NCI-H1694 (cell line): ENCODE measurements around the gene S100A9.

Source experiments
- DNase-seq: peaks from one replicate; lab custom pipeline; 2025; lab: John Stamatoyannopoulos, UW

The S100A9 gene

DNA sequence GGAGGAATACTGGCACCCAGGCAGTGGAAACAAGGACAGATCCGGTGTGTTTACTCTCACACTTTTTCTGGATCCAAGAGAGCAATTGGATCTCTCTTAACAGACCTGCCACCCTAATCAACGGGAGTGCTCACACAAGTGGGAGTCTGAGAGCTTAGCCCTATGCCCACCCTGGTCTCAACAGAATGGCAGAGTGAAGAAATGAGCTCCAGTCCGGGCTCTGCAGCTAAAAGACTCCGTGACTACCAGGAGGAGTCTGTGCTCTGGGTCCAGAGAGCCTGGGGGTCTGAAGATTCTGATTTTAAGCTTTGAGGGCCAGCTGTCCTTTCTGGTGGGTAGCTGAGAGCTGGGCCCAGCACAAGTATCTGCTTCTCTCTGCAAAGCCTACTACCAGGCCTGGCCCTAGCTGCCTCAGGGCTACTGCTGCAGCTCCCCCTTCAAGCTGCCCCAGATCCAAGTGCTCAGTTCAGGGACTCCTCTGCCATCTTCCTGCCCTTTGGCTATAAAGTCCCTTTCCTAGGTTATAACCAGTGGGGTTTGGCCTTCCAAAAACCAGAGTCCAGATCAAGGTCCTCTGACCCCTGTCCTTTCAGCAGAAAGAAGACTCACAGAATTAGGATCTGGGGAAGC is 3.9 kb downstream of the S100A9 start:
- no peak for DNase-seq

DNA sequence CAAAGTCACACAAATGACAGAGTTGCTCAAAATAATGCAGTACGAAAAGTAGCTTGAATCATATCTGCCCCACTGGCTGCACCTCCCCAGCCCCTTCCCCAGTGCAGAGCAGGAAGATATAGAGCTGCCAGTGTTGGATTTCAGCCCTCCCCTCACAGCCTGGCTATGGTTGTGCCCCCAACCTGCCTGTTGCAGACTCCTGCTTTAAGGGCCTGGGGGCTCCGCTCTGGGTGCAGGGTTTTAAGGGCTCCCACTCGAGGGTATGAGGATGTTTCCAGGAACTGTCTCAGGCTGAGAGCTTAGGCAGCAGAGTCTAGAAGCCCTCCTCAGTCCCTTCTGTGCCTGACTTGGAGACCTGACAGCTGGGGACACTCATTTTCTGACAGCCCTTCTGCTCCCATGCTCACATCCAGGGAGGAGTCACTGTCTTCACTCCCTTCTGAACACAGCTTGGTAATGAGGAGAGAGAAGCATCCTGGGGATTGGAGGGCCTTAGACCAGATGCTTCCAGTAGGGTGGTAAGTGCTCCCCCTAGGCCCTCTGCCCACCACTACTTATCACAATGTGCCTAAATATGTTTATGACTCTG is 4.6 kb downstream of the S100A9 start:
- DNase-seq: peak; percentile 83

DNA sequence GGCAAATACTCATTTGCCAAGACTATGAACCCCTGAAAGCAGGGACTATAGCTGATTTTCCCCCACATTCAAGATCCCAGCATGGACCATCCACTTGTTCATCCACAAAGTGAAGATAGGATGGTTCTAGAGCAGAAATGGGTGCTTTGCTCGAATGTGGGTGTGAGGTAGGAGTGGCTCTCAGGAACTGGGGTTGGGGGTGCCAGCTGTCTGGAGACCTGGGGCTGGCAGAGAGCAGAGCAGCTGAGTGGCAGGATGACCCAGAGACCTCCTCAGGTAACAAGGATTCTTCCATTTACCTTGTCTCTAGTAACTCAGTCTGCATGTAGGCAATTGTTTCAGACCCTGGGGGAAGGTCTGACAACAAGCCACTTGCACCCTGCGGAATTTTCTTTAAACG is 6.0 kb downstream of the S100A9 start:
- no peak for DNase-seq

DNA sequence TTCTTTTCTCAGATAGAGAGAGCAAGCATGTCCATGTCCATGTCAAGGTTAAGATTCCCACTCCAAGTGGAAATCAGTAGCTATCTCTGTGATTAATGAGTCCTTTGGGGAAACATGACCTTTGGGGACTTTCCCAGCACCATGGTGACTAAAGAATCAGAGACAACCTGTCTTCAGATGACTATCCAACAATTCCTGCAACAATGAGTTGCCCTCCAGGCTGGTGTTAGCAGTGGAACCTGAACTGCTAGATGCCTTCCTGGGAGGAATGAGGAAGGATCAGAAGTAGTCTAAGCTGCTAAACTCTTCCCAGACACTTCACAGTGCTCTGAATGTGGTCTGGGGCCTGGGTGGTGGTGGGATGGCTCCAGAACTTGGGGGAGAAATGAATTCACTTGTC is 6.5 kb downstream of the S100A9 start:
- no peak for DNase-seq

DNA sequence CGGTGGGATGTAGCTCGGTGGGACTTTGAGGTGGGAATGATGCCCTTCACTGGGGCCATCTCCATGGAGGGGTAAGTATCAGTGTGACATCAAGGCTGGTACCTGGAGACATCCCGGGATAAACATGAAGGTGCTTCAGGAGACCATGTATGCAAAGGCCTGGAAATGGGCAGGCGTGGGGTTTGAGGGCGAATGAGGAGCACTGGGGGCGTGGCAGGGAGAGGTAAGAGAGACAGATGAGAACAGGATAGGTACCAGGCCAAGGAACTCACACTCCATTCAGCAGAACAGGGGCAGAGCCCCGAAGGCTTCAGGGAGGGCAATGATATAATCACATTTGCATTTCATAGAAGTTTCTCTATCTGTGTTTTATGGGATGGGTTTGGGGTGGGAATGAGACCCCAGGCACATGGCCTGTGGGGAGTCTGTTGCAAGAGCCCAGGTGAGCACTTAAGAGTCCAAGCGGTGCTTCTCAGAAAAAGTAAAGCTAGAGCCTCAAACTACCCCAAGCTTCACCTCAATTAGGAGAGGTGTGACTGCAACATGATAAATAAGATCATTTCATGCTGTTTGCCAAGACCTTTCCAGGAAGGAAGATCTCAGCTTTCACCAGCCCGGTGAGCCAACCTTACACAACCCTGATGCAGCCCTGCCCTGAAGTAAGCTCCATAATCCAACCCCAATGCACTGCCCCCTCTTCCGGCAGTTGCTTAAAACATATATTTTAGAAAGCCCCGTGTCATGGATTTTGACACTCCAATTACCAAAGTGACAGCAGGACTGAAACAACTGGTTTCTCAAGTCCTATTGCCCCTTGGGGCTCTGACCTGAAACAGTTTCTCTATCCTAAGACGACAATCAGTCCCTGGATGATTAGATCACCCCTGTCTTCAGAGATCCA is 7.4 kb downstream of the S100A9 start:
- DNase-seq: no peak

DNA sequence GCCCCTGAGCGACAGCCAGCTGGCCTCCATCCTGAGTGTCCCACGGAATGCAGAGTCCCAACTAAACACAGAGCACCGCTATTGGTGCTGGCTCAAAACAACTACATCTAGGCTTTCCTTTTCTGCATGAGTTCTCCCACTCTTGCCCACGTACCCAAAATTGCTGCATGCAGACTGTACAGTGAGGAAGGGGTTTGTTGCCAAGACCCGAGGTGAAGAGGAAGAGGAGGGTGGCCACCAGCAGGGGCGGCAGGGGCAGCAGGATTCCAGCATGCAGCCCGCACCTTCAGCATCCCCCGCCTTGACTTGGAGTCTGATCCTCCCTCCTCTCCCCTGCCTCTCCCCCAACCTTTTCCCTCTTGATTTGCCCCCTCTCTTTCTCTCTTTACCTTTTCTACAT is 8.0 kb downstream of the S100A9 start:
- no peak for DNase-seq

DNA sequence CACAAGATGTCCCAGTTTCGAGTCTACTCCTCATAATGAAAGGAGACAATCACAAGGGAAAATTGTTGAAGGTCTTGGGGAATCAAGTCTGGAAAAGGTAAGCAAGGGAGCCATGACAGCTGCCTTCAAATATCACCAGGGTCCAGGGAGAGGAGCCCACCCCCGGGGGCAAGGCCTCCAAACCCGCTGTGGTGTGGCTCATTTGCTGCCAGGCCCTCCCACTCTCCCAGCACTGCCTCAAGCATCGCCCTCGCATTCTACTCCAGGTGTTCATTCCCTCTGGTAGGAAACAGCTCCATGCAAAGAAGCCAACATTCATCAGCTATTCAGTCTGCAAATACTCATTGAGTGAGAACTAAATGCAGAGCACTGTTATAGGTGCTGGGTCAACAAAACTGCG is 8.6 kb downstream of the S100A9 start:
- DNase-seq: no peak

DNA sequence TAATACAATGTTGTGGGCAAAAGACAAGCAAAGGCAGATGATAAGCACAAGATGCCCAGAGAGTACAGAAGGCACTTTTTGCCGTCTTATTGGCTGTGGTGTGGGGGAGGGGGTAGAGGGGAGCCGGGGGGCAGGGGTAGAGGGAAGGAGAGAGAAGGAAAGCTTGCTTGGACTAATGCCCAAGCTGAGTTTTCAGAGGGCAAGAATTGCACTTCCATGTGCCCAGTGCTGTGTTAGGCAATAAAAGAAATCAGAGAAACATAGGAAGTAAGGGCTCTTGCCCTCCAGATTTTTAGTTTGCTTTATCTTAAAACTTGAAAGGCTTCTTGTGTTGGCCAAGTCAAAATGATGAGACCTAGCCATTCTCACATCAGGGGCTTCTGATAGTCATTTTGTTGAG is 9.4 kb downstream of the S100A9 start:
- no peak for DNase-seq

DNA sequence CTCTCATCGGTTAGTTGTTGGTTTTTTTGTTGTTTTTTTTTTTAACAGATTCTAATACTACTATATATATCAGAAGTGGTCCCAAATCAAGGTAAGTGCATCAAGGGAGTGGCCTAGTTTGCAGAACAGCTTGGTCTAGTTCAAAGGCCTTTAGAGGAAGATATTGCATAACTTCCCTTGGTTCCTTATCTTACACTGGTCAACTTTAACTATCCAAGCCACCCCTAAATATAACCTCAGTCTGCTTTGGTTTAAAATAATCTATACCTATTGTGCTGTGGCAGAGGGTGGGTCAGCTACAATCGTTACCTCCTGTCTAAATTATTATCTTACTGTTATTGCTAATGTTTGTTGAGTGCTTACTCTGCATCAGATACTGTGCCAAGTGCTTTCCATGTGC is 10.8 kb downstream of the S100A9 start:
- DNase-seq: no peak

DNA sequence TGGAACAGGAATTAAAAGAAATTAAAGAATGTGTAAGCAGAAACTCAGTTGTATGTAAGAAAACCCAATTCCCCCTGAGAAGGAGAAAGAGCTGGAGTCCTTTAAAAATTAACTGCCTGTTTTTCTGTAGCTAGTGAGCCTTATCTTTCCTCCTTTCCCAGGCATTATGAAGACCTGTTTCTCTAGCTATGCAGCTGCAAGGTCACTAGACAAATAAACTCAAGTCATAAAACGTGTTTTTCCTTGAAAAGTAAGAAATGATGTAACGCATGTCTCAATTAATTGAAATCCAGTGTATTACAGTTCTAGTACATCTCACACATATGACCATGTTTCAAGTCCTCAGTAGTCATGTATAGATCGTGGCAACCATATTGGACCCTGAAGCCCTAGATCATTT is 12.5 kb downstream of the S100A9 start:
- DNase-seq: no peak

DNA sequence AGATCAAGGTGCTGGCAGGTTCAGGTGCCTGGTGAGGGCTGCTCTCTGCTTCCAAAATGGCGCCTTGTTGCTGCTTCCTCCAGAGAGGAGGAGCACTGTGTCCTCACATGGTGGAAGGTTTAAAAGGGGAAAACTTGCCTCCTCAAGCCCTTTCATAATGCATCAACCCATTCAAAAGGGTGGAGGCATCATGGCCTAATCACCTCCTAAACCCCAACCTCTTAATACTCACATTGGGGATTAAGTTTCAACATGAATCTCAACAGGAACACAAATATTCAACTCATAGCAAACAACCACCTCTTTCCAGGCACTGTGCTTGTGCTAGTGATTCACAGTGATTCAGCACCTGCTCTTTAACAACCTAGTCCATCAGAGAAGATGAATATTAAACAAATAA is 13.6 kb downstream of the S100A9 start:
- DNase-seq: no peak

DNA sequence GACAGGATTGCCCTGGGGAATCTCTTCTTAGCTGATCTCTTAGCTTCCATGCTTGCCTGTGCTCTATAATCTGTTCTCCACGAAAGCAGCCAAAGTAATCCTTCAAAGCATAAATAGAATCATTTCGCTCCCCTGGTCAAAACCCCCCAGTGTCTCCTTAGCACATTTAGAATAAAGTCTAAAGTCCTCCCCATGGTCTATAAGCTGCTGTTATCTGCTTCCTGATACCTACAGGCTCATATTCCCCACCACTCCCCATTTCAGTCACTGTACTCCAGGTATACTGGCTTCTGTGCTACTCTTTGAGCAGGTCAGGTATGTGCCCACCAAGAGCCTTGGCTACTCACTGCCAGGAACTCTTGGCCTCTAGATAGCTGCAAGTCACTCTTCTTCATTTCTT is 14.9 kb downstream of the S100A9 start:
- no peak for DNase-seq

DNA sequence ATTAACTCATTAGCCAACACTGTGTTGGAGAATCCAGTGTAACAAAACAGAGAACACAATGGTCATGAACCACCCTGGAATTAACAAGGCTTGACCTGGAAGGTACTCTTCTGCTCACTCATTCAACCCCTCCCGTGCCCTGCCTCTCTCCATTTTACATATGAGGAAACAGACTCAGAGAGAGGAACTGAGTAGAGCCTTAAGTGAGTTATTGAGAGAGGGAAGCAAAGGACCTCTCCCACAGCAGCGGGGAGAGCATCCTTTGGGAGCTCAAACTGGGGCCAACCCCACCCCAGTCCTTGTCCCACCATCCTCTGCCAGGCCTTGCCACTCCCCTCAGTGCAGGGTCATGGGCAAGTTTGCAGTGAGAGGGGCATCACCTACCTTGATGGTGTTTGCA is 16.4 kb downstream of the S100A9 start:
- no peak for DNase-seq

DNA sequence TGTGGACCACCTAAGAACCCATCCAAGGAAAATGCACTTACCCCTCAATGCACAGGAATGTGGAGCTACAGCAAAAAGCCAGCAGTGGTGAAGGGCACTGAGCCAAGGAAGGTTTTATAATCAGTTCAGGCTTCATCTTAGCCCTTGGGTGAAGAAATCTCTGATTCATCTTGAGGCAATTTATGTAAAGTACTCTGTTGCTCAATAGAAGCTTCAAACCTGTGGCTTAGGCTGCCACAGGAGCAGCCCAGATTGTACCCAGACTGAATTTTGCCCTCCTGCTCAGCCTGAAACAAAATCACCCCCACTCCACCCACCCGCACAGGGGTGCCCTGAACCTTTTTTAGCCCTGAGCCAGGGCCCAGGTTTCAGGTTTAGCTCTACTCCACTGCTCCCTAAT is 17.9 kb downstream of the S100A9 start, which contains the start of gene S100A12:
Gene S100A12, minus strand, starts transcription at position 111 of the 400 bp plus-strand sequence. CDS start 1,029 bp downstream, outside the sequence.
- no peak for DNase-seq

DNA sequence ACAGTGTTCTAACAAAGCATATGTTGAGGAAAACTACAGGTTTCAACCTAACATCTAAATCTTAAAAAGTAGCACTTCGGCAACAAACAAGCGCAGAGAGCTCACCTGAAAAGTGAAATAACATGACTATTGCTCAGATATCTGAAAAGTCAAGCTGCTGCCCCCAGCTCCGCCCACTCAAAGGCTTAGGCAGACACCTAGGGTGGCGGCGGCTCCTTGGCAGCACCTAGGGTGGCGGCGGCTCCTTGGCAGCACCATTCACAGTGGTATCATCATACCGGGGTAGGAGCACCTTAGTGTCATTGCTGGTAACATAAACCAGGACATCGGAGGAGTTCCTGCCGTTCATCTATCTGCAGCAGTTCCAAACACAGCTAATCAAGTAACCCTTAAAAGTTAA is 21.9 kb downstream of the S100A9 start:
- no peak for DNase-seq

DNA sequence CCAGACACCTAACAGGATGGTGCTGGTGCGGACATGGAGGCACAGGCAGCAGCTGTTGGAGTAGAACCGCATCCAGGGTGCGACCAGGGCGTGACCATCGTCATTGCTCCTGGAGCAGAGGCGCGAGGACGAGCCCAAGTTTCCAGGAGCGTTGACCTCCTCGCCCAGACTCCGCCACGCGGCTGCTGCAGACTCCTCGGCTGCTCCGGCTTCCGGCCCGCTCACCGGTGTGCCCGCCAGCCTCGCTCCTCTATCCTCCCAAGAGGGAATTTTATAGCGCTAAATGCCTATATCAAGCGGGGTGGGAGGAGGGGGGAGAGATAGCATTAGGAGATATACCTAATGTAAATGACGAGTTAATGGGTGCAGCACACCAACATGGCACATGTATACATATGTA is 23.1 kb downstream of the S100A9 start:
- no peak for DNase-seq

DNA sequence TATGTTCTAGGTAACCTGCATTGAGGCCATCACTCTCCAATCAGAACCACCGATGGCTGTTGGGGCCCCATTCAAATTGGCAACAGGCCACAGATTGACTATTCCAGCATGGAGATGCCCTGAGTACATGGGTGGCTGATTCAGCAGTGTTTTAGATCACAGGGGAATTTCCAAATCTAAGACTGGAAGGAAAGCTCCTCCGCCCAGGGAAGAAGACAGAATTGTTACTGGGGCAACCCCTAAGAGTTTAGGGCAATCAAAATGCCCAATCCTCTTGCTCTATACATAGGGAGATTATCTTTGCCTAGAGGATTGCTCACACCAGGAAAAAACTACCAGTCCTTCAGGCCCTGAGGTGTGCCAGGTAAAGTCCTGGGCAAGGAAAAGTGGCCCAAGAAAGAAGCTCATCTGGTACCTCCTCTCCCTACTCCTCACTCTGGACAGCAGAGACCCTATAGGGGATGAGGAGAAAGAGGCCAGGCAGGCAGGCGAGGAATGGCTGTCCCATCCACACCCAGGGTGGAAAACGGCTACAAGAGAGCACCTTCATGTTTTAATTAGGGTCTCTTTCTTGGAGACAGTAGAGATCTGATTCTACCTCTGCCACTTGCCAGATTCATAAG is 27.4 kb downstream of the S100A9 start:
- no peak for DNase-seq

DNA sequence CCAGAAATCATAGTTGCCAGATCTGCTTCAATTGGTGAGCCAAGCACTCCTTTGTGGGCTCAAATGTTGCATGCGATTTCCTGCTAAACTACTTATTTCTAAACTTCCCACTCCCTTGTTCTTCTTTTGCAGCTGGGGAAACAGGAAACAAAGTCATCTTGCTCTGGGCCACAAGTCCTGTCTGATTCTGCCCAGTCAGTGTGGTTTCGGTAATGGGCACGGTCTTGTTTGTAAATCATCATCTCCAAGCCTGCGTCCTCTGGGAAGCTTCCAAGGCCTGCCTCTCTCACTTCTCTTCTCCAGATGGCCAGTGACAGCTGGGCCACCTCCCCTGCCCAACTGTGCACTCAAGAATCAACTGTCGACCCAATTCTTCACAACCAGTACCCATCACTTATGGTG is 28.8 kb downstream of the S100A9 start:
- DNase-seq: peak; percentile 80

DNA sequence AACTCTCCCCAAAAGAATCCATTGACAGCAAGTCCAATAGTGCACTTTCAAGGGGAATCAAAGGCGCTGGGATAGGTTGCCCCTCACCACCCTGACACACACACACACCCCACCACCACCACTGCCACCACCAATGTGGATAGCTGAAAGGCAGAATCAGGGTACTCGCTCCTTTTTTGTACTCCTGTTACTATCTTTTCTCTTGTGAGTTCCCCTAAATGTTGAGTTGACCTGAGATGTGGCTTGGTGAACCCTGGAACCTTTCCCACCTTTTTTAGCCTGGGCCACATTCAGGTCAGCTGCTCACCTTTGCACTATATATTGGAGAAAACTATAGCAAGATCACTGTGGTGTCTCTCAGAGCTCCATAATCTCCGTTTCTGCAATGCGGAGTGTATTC is 29.3 kb downstream of the S100A9 start:
- no peak for DNase-seq

DNA sequence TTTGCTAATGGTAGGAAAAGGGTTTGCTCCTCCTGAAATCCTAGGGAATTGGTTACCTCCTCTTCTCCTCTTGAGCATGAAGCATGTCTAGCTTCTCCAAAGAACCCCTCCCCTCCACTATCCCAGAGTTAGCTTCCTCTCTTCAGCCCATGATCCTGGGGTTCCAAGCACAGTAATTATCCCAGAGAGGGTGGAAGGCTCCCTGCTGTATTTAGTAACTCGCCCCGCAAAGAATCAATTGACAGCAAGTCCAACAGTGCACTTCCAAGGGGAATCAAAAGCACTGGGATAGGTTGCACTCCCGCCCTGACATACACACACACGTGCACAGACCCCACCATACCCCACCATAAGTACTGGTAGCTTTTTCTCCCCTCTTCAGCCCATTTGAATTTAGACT is 30.1 kb downstream of the S100A9 start:
- DNase-seq: no peak

DNA sequence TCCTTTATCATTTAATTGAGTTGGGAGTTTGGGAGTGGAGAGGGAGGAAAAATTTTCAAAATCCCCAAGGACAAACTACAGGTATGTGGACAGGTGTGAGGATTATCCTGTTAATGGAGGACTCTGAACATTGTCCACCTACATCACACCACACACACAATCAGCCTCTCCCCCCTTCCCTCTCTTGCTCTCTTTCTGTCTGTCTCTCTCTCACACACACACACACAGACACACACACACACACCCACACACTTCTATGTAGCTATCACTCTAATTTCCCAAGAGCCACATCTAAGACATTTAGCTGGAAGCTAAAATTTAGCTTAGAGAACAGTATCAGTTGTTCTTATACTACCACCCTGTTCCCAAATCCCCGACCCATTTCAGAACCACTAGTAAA is 31.7 kb downstream of the S100A9 start:
- DNase-seq: no peak

DNA sequence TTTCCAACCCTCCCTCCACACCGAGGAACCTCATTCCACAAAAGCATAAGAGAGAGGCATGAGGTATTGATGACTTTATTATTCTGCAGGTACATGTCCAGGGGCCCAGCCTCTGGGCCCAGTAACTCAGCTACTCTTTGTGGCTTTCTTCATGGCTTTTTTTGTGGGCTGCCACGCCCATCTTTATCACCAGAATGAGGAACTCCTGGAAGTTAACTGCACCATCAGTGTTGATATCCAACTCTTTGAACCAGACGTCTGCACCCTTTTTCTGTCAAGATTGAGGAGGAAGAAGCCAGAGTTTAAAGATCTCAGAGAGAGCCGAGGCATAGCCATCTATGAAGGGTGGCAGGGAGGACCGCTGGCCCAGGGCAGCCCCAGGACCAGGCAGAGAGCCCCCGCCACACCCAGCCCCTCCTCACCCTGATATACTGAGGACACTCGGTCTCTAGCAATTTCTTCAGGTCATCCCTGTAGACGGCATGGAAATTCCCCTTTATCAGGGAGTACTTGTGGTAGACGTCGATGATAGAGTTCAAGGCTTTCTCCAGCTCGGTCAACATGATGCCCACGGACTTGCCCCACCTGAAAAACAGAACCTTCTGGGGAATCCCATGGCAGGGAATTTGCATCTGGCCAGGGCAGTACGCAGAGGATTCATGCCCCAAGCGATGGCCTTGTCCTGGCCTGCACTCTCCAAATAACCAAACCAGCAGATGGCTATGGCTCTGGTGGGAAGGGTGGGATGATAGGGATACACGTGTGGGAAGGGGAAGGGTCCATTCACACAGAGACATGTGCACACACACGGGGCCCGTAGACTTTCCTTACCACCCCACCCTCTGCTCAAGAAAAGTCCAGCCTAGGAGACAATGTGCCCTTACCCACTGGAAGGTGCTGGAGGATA is 32.6 kb downstream of the S100A9 start:
- no peak for DNase-seq
